ENCODE data around the gene CSNK1E. TPM values are rescaled to one million over a fixed set of nuclear protein-coding genes. Genes with fewer than 3 reads are reported as not detected.
A peak's percentile ranks its signal among the peaks of the same experiment; 100 is the strongest.

CSNK1E gene
- total and polyA plus RNA-seq, 2 experiments from 2014 or later = 85.8 to 123 TPM

DNA sequence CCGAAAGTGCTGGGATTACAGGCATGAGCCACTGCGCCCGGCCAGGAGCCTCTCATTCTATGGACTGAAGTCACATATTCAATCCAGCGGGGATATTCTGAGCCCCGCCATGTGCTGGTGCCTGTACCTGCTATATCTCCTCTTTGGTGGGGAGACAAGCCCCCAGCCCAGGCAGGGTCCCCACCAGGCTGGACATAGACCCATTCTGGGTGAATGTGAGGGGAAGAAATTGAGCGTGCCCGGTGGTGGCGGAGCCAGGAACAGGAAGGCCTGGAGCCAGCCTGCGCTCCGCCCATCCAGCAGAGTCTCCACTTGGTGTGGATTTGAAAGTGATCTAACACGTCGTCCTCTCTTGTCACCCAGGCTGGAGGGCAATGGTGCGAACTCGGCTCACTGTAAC lies 38.0 kb upstream of the CSNK1E start:
- no peaks in the 10 kb centered on the region for H3K4me1 ChIP-seq (ENCODE audit: insufficient read depth)
- TF ChIP-seq, protein P1, sequence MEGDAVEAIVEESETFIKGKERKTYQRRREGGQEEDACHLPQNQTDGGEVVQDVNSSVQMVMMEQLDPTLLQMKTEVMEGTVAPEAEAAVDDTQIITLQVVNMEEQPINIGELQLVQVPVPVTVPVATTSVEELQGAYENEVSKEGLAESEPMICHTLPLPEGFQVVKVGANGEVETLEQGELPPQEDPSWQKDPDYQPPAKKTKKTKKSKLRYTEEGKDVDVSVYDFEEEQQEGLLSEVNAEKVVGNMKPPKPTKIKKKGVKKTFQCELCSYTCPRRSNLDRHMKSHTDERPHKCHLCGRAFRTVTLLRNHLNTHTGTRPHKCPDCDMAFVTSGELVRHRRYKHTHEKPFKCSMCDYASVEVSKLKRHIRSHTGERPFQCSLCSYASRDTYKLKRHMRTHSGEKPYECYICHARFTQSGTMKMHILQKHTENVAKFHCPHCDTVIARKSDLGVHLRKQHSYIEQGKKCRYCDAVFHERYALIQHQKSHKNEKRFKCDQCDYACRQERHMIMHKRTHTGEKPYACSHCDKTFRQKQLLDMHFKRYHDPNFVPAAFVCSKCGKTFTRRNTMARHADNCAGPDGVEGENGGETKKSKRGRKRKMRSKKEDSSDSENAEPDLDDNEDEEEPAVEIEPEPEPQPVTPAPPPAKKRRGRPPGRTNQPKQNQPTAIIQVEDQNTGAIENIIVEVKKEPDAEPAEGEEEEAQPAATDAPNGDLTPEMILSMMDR (IDR thresholded peaks at IDR 0.05; ENCODE audit: poor library complexity) = no peak
- no peak for TF ChIP-seq EZH2phosphoT487 (IDR thresholded peaks at IDR 0.05; ENCODE audit: low read depth, severe bottlenecking, unreplicated experiment)
- H3K79me2 ChIP-seq = no peaks in the 10 kb centered on the region
- WGBS (ENCODE audit: low lambda C conversion rate, missing lambda C conversion rate) = 99% methylated on average over 14 of the region's 14 CpGs
- H3K9me2 ChIP-seq (replicated peaks; ENCODE audit: insufficient read depth) = no peaks in the 10 kb centered on the region
- no peaks in the 10 kb centered on the region for H3K27me3 ChIP-seq
- H3K27ac ChIP-seq = no peak overlapping the region
- no peak overlapping the region for H3K4me2 ChIP-seq
- H3K36me3 ChIP-seq (replicated peaks; ENCODE audit: insufficient read depth, low read depth) = no peaks in the 10 kb centered on the region
- no peak overlapping the region for H3K4me3 ChIP-seq
- no peak for DNase-seq (ENCODE audit: low spot score)
- H3K9me3 ChIP-seq (ENCODE audit: low read depth) = no peaks in the 10 kb centered on the region
- H2AFZ ChIP-seq = no peak overlapping the region
- H4K20me1 ChIP-seq (ENCODE audit: insufficient read depth, poor library complexity, severe bottlenecking) = no peaks in the 10 kb centered on the region

DNA sequence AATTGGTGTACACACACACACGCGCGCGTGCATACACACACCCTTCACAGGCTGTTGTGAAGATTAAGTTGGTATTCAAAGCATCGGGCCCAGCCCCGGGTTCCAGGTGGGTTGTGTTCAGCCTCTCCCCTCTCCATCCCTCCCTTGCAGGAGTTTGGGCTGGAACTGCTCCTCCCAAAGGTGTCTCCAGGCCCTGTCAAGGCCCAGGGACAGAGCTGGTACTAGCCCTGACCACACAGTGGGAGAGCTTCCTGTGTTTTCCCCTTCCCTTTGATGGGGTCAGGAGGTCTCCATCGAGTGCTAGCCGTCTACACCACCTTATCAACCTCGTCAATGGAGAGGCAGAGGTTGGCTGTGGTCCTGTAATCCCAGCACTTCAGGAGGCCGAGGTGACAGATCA lies 36.5 kb upstream of the CSNK1E start:
- Histone ChIP-seq H3K27me3 (no peaks in the 10 kb centered on the region), H2AFZ (no peak overlapping the region), H3K9me3 (ENCODE audit: low read depth) (no peaks in the 10 kb centered on the region), H3K79me2 (no peaks in the 10 kb centered on the region), H3K27ac (no peak overlapping the region), H3K4me2 (no peak overlapping the region), H3K4me1 (ENCODE audit: insufficient read depth) (no peaks in the 10 kb centered on the region), H3K36me3 (replicated peaks; ENCODE audit: insufficient read depth, low read depth) (no peaks in the 10 kb centered on the region), H3K4me3 (no peak overlapping the region), H3K9me2 (replicated peaks; ENCODE audit: insufficient read depth) (no peaks in the 10 kb centered on the region), H4K20me1 (ENCODE audit: insufficient read depth, poor library complexity, severe bottlenecking) (no peaks in the 10 kb centered on the region)
- WGBS (ENCODE audit: low lambda C conversion rate, missing lambda C conversion rate) = 73% methylated on average over 10 of the region's 10 CpGs
- no peak for TF ChIP-seq EZH2 (IDR thresholded peaks at IDR 0.05; ENCODE audit: borderline replicate concordance)
- TF ChIP-seq, protein P1 (IDR thresholded peaks at IDR 0.05; ENCODE audit: poor library complexity) = no peak
- TF ChIP-seq EZH2phosphoT487 (IDR thresholded peaks at IDR 0.05; ENCODE audit: low read depth, severe bottlenecking, unreplicated experiment) = no peak
- no peak for DNase-seq (ENCODE audit: low spot score)

DNA sequence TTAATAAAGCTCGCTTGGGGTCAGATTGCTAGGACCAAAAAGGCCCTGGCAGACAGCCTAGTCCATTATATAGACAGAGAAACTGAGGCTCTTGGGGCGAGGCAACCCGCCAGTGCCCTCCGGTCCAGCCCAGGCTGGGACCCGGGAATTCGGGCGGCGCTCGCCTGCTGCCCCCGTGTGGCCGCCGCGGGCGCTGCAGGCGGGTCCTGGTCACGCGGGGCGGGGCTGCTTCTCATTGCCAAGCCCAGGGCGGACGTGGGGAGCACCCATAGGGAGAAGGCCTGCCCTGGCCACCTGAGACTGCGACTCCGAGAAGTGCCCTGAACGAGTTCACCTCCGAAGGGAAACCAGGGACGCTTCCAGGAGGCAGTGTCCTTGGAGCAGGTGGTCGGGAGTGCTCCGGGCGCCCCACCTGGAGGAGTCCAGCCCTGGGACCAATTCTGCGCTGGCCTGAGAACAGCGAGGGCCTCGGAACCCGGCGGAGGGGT lies 36.0 kb upstream of the CSNK1E start:
- H3K79me2 ChIP-seq = no peaks in the 10 kb centered on the region
- no peak overlapping the region for H3K4me3 ChIP-seq
- no peaks in the 10 kb centered on the region for H3K4me1 ChIP-seq (ENCODE audit: insufficient read depth)
- no peak overlapping the region for H2AFZ ChIP-seq
- TF ChIP-seq EZH2 (IDR thresholded peaks at IDR 0.05; ENCODE audit: borderline replicate concordance) (no peak), EZH2phosphoT487 (IDR thresholded peaks at IDR 0.05; ENCODE audit: low read depth, severe bottlenecking, unreplicated experiment) (no peak)
- TF ChIP-seq, protein P1 (IDR thresholded peaks at IDR 0.05; ENCODE audit: poor library complexity) = peak; percentile 95
- H3K36me3 ChIP-seq (replicated peaks; ENCODE audit: insufficient read depth, low read depth) = no peaks in the 10 kb centered on the region
- H3K9me3 ChIP-seq (ENCODE audit: low read depth) = no peaks in the 10 kb centered on the region
- peak; percentile 75 for DNase-seq (ENCODE audit: low spot score)
- H3K4me2 ChIP-seq = no peak overlapping the region
- no peaks in the 10 kb centered on the region for H3K9me2 ChIP-seq (replicated peaks; ENCODE audit: insufficient read depth)
- 43% methylated on average over 33 of the region's 33 CpGs for WGBS (ENCODE audit: low lambda C conversion rate, missing lambda C conversion rate)
- H3K27ac ChIP-seq = no peak overlapping the region
- no peaks in the 10 kb centered on the region for H4K20me1 ChIP-seq (ENCODE audit: insufficient read depth, poor library complexity, severe bottlenecking)
- H3K27me3 ChIP-seq = no peaks in the 10 kb centered on the region

DNA sequence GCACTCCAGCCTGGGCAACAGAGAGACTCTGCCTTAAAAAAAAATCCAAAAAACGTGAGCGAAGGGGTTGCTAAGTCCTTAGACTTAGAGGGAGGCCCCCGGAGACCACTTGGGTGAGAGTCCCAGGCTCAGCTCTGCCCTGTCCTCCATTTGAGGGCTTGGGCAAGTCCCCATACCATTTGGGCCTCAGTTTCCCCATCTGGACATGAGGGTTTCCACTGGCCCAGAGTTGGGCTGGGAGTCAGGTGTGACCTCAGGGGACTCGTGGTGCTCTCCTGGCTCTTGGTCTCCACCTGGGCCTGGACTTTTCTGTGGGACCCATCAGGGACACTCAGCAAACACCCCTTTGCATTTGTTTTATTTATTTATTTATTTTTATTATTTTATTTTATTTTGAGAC lies 35.2 kb upstream of the CSNK1E start:
- no peaks in the 10 kb centered on the region for H3K9me2 ChIP-seq (replicated peaks; ENCODE audit: insufficient read depth)
- no peak overlapping the region for H3K4me2 ChIP-seq
- no peak for DNase-seq (ENCODE audit: low spot score)
- no peaks in the 10 kb centered on the region for H3K4me1 ChIP-seq (ENCODE audit: insufficient read depth)
- no peaks in the 10 kb centered on the region for H4K20me1 ChIP-seq (ENCODE audit: insufficient read depth, poor library complexity, severe bottlenecking)
- no peak overlapping the region for H3K4me3 ChIP-seq
- H3K79me2 ChIP-seq = no peaks in the 10 kb centered on the region
- WGBS (ENCODE audit: low lambda C conversion rate, missing lambda C conversion rate) = 93% methylated on average over 4 of the region's 4 CpGs
- no peak overlapping the region for H3K27ac ChIP-seq
- H3K36me3 ChIP-seq (replicated peaks; ENCODE audit: insufficient read depth, low read depth) = no peaks in the 10 kb centered on the region
- TF ChIP-seq EZH2 (IDR thresholded peaks at IDR 0.05; ENCODE audit: borderline replicate concordance) = no peak
- TF ChIP-seq, protein P1 (IDR thresholded peaks at IDR 0.05; ENCODE audit: poor library complexity) = no peak
- no peak for TF ChIP-seq EZH2phosphoT487 (IDR thresholded peaks at IDR 0.05; ENCODE audit: low read depth, severe bottlenecking, unreplicated experiment)
- no peaks in the 10 kb centered on the region for H3K9me3 ChIP-seq (ENCODE audit: low read depth)
- H2AFZ ChIP-seq = no peak overlapping the region
- no peaks in the 10 kb centered on the region for H3K27me3 ChIP-seq
